NCI-H69 (cell line): ENCODE data around the gene MTHFD1L.

Source experiments
- DNase-seq: peaks from one replicate; lab custom pipeline; 2025; lab: John Stamatoyannopoulos, UW

The MTHFD1L gene

GRCh38 chr6:150866147-150866990 lies 867 bp downstream of the MTHFD1L start:
- DNase-seq: peak; percentile 94

GRCh38 chr6:150866991-150867501 lies 1.5 kb downstream of the MTHFD1L start:
- no peak for DNase-seq

GRCh38 chr6:150868759-150869158 lies 3.3 kb downstream of the MTHFD1L start:
- DNase-seq: no peak

- no peak for DNase-seq
These were observed 8.7 kb downstream of the MTHFD1L start for GRCh38 chr6:150874179-150874578.

GRCh38 chr6:150875841-150876240 lies 10.3 kb downstream of the MTHFD1L start:
- no peak for DNase-seq

GRCh38 chr6:150876598-150876997 lies 11.1 kb downstream of the MTHFD1L start:
- DNase-seq: no peak

GRCh38 chr6:150877928-150878327 lies 12.4 kb downstream of the MTHFD1L start:
- no peak for DNase-seq

- no peak for DNase-seq
These were observed 13.1 kb downstream of the MTHFD1L start for GRCh38 chr6:150878347-150879213.

- DNase-seq: peak; percentile 68
These were observed 14.8 kb downstream of the MTHFD1L start for GRCh38 chr6:150880336-150880735.

GRCh38 chr6:150881911-150882481 lies 16.5 kb downstream of the MTHFD1L start:
- DNase-seq: peak; percentile 18

GRCh38 chr6:150883521-150883920 lies 18.0 kb downstream of the MTHFD1L start:
- no peak for DNase-seq

- DNase-seq: no peak
These were observed 20.7 kb downstream of the MTHFD1L start for GRCh38 chr6:150886155-150886554.

- no peak for DNase-seq
These were observed 22.6 kb downstream of the MTHFD1L start for GRCh38 chr6:150887978-150888563.

- DNase-seq: no peak
These were observed 24.8 kb downstream of the MTHFD1L start for GRCh38 chr6:150890346-150890745.

- DNase-seq: peak; percentile 83
These were observed 26.5 kb downstream of the MTHFD1L start for GRCh38 chr6:150891888-150892485.

GRCh38 chr6:150894191-150894744 lies 28.8 kb downstream of the MTHFD1L start:
- DNase-seq: no peak

GRCh38 chr6:150894935-150895552 lies 29.5 kb downstream of the MTHFD1L start:
- peak; percentile 92 for DNase-seq

GRCh38 chr6:150895928-150896632 lies 30.6 kb downstream of the MTHFD1L start:
- DNase-seq: no peak

- DNase-seq: no peak
These were observed 32.0 kb downstream of the MTHFD1L start for GRCh38 chr6:150897400-150897943.
